ENCODE measurements around the gene SLC6A11.

Gene SLC6A11

DNA sequence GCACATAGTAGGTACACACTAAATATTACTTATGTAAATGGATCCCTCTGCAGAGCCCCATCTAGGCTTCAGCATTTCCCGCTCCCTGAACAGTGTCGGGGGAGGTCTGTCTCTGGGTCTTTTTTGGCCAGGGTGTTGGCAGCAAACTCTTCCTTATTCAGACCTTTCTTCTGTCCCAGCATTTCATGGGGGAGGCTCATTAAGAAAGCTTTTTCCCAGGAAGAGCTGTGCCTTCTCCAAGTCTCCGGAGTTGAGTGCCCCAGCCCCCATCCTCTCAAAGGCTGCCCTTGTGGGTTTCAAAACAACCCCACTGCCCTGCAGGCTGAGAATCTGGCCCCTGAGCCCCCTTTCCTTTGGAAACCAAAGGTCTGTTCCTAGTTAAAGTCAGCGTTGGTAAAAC lies 25.1 kb downstream of the SLC6A11 start:
- no peak for DNase-seq (ENCODE audit: low read depth)

DNA sequence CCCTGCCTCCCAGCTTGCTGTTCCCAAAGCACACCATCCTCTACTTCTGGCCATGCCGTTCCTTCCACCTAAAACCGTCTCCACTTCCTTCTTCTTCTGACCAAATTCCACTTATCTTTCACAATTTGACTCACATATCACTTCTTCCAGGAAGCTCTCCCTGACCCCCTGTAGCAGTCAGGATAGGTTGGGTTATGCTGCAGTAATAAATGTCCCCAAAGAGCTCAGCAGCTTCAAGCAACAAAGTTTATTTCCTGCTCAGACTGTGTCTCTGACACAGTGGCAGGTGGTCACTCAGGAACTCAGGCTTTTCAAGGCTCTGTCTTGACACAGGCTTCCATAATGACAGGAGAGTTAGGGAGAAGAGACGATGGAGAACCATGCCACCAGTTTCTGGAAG lies 27.4 kb downstream of the SLC6A11 start:
- no peak for DNase-seq (ENCODE audit: low read depth)

DNA sequence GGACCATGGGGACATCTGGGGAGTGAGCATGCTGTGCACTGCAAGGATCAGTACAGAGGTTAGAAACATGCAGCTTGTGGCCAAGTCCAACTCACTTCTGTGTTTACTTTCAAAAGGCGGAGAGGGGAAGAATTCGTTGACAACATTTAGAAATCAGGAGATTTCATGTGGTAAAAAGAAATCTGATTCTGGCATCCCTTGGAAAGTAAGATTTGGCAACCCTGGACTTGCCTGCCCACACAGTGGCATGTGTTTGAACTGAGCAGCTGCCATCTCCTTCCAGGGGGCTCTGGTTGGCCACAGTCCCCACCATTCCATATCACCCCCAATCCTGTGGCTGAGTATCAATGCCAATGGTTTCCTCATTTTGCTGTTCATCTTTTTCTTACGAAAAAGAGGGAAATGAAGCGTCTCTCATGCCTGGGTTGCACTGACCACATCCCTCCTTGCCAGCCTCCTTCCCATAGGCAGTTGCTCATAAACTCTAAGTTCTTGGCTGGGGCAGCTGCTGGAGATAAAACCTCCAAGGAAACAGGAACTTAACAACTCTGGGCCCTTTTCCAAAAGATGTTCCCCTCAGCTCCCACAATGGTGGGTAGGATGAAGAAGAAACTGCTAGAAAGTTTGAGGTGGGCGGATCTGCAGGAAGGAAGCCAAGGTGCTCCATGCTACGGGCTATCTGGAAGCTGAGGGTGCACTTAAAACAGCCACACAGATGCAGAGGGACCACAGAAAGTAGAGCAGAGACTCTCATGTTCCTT lies 29.2 kb downstream of the SLC6A11 start:
- DNase-seq (ENCODE audit: low read depth): no peak

DNA sequence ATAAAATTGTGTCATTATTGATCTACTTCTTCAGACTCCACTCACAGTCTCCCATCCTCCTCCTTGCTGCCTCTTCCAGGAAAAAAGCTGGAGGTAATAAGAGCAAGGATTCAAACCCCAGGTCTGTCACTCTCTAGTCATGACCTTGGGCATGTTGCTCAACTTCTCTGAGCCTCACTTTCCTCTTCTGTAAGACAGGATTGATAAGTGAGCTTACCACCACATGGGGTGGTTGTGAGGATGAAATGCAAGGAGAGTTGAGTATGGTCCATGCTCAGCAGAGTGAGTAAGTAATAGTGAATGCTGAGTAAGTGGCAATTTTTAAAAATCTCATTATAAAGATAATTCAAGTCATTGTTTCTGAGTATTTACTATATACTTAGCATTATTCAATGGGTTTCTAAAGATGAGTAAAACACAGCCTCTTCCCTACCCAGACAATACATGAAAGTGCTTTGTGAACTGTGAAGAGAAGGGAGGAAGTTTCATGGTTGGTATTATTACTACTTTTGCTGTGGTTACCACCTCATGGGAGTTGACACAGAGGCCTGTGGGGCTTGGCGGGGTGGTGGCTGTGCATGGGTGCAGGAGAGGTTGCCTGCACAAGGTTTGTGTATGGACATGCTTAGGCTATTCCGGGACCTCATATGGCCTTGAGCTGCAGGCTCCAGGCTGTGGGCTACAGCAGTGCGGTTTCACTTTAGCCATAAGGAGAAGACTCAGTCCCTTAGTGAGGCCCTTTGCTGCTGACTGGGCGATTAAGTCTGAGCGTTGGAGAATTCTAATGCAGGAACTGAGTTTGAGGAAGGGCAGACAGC lies 30.0 kb downstream of the SLC6A11 start:
- DNase-seq (ENCODE audit: low read depth): no peak

DNA sequence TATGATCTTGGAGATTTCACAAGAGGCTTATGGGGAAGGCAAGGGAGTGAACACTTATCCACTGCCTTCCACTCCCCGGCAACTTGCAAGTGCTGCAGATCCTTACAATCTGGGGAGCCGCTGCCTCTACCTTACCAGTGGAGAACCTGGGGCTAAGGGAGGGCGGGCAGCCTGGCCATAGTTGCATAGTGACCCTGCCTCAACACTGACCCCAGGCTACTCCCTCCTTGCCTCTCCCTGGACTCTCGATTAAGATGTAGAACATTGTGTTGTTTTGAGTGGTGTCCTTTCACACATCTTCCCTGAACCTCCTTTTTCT lies 30.6 kb downstream of the SLC6A11 start:
- DNase-seq (ENCODE audit: low read depth): no peak

DNA sequence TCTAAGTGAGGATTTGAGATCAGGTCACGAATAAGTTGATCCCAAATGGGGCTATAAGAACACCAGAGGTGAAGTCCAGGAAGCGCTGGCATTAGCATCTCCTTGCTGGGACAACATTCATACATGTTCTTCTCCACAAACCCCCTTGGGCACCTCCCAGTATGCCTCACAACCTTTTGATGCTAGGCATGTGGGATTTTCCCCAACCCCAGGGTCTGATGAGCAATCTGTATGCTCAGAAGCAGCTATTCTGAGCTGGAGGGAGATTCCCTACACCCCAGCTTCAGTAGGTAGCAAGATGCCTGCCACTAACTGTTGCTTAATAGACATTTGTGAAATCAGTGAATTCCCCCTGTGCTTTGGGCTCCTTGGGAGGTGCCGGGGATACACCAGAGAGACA lies 32.2 kb downstream of the SLC6A11 start:
- DNase-seq (ENCODE audit: low read depth): no peak

DNA sequence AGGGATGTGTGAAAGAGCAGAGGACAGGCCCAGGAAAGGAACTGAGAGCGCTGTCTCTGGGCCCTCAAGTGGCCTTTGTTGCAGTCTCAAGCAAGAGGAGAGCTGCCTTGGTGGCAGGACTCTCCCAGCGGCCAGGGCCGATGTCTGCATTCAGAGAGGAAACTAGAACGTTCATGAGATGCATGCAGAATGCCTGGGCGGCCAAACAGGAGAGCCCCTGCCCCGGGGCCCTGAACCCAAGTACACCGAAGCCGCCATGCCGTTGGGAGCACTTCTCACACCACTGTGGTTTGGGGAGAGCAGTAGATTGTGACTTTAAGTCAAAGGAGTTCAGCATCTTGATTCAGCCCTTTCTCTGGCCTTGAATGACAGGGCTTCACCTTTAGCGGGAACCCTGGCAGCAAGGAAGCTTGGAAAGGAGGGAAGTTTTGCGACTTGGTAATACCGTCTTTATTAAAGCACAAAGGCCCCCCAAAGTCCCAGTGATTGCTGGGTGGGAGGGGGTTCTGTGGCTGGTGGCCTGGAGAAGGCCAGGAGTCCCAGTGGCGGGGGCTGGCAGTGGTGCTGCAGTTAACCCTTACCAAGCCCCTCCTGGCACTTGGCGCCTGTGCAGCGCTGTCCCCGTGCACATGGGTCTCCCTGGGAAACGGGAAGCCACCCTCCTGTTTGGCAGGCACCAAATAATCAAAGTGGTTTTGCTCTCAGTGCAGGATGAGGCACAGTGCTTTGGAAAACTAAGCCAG lies 36.2 kb downstream of the SLC6A11 start:
- no peak for DNase-seq (ENCODE audit: low read depth)

DNA sequence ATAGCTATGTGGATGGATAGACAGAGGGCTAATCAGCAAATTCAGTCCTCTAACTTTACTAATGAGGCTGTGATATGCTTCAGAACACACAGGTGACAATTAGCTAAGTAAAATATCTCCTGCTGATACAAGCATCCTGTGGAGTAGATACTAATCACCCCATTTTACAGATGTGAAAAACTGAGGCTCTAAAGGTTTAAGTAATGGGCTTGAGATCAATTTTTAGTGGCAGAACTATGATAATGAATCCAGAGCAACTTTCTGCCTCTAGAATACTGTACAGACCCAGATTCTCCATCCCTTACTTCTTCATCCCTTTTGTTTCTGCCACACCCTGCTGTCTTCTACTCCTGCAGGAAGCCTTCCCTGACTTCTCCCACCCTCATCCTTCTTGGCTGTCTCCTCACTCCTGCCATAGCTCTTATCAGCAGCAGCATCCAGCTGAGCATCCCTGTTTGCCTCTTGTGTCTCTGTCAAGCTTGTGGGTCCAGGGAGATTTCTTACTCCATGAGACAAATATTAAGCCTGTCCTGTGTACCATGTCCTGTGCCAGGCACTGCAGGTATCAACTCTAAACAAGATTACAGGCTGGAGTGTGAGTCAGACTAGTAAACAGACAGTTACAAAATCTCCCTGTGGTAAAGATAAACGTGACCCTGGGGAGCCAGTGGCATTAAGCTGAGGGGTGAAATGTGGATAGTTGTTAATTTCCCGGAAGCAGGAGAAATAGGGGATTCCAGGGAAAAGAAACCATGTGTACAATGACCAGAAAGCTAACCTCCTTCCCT lies 39.2 kb downstream of the SLC6A11 start:
- no peak for DNase-seq (ENCODE audit: low read depth)

DNA sequence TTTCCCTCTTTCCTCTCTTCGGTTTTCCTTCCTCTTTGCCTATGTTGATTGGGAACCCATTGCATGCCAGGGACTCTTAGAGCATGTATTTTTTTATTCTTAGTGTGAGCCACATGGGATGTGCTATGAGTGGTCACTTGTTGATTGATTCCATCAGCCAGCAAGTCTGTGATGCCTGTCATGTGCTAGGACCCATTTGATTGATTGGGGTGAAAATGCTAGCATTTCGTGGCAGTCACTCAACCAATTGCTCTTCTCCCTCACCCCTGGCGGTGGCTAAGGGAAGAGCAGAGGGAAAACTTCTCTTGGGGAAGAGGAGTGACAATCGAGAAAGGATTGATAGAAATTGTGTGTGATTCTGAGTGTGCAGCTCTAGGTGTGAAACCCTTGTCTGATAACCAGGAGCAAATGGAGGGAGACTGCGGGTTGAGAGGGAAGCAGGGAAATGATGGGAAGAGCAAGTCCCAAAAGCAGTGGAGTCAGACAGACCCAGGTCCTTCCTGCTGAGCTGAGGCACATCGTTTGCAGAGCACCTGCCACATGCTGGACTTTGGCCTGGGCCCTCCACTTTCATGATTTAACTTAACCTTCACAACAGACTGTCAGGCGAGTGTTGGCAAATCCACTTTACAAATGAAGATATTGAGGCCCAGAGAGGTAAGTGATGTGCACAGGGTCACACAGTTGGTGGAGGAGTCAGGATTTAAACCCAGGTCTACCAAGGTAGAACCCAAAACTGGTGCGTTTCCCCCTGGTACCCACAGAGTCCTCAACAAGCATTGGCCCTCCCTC lies 40.0 kb downstream of the SLC6A11 start:
- no peak for DNase-seq (ENCODE audit: low read depth)

DNA sequence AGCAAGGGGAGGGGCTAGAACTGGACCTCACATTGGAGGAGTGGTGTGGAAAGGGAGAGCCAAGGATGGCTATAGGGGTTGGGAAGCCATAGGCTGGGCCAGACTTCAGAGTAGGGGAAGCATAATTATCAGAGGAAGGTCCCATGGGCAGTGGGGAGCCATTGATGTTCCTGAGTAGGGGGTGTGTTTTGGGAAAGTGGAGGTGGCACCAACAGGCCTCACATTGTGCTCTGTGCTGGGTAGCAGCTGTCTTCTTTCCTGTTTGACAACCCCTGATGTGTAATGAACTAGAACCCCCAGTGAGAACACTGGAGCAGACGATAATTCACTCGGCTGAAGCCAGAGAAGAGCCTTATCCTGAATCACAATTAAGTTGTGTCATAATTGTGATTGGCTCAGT lies 41.2 kb downstream of the SLC6A11 start:
- DNase-seq (ENCODE audit: low read depth): no peak

DNA sequence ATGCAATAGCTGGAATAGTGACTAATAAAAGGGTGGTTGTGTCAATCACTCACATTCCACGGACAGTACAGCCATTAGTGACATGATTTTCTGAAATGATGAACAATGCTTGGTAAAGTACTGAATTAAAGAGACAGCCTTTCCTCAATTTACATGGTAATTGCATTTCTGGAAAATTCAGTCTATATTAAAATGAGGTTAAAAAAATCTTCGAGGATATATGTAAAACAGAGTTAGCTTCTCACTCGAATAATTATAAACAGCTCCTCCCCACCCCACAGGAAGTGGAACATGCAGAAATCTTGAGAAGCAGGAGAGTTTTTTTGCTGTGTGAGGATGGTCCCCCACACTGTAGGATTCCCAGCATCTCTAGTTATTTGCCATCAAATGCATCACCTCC lies 42.1 kb downstream of the SLC6A11 start:
- DNase-seq (ENCODE audit: low read depth): no peak

DNA sequence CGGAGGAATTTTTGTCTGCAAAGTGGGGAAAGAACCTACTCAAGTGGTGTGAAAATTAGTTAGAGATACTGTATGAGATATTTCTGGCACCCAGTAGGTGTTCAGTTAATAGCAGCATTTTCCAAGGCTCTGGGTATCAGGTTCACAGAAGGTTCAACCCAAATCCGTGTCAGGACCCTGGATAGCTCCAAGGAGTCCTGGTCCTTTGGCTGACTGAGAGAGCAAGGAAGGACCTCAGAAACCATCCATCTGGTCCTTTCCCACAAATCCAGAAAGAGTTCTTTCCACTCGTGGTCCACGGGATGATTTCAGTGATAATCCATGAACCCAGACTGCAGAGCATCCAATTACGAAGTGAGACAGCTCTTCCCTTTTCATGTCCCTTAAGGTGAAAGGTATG lies 51.4 kb downstream of the SLC6A11 start:
- DNase-seq (ENCODE audit: low read depth): no peak

DNA sequence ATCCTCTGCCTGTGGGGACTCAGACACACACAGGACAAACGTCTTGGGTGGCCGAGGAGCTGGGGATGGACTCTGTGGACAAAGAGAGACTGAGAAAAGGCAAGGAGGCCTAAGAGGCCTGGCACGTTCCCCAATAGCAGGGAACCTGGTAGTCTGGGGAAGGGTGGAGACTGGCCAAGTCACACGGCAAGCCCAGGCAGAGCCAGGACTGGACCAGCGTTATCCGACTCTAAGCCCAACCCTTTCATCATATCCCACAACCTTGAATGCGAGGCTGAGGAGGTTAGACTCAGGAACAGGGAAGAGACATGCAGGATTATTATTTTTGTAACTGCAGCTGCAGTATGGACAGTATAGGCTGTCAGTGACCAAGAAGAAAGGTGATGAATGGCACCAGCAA lies 53.4 kb downstream of the SLC6A11 start:
- no peak for DNase-seq (ENCODE audit: low read depth)

DNA sequence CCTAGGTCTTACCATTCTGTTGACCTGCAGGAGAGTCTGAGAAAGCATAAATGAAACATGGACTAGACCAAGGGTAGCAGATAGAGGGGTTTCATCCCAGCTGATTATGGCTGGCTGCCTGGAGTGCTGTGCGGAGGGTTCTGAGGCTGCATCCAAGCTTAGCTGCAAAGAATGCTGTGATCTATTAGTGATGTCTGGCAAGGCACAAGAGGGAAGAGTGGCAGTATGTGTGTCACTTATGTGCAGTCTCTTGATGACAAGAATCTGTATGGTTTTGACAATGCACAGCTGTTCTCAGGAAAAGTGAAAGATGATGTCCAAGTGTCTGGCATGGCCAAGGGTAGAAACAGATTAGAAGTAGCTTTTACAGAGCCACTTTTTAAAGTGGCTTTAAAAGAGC lies 54.3 kb downstream of the SLC6A11 start:
- no peak for DNase-seq (ENCODE audit: low read depth)

DNA sequence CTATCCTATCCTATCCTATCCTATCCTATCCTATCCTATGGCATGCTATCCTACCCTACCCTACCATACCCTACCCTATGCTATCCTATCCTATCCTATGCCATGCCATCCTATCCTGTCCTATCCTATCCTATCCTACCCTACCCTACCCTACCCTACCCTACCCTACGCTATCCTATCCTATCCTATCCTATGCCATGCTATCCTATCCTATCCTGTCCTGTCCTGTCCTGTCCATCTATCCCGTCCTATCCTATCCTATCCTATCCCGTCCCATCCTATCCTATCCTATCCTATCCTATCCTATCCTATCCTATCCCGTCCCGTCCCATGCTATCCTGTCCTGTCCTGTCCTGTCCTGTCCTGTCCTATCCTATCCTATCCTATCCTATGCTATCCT lies 57.4 kb downstream of the SLC6A11 start:
- no peak for DNase-seq (ENCODE audit: low read depth)

DNA sequence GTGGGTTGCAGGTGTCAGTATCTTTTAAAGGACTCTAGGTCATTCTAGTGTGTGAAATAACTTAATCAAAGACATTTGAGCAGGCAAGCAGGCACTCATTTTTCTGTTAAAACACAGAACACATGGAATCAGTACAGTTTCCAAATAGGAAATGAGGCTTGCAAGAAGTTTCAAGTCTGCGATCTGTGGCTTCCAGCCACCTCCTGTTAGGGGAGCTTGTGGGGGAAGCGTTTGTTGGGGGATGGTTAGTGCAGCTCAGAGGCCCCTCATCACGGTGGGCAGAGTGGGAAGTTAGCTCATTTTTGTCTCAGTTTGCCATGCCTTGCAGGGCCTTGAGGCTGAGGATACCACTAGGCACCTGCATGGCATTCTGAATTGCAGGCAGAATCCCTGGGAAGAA lies 59.9 kb downstream of the SLC6A11 start:
- DNase-seq (ENCODE audit: low read depth): no peak

DNA sequence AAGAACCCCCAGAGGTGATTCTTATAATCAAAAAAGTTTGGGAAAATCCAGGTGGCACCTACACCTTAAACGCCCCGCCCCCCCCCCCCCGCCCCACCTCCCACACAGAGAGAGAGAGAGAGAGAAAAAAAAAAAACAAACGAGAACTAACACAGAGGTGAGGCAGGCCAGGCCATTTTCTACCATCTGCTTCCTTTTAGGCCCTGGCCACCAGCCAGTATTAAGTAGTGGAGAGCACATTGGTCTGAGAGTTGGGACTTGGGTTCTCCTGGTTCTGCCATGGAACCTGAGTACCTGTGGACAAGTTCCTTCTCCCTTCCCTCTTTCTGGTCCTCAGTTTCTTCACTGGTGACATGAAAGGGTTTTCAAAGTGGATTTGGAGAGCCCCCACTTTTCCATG lies 60.6 kb downstream of the SLC6A11 start:
- no peak for DNase-seq (ENCODE audit: low read depth)

DNA sequence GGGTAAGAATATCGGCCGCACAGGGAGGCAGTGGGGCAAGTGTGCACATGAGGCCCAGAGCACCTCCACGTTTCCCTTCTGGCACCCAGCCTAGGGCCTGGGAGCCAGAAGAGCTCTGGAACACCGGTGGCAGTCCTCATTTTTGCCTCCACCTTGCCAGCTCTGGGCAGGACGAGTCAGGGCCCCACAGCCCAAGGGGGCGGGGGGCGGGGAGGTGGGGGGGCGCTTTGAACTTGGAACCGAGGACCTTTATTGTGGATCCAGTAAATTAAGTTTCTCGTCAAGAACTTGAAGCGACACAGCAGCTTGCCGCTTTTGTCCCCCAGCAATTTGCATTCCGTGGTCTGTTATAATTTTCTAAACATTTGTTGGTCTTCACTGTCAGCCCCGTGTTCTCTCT lies 66.8 kb downstream of the SLC6A11 start:
- DNase-seq (ENCODE audit: low read depth): no peak

DNA sequence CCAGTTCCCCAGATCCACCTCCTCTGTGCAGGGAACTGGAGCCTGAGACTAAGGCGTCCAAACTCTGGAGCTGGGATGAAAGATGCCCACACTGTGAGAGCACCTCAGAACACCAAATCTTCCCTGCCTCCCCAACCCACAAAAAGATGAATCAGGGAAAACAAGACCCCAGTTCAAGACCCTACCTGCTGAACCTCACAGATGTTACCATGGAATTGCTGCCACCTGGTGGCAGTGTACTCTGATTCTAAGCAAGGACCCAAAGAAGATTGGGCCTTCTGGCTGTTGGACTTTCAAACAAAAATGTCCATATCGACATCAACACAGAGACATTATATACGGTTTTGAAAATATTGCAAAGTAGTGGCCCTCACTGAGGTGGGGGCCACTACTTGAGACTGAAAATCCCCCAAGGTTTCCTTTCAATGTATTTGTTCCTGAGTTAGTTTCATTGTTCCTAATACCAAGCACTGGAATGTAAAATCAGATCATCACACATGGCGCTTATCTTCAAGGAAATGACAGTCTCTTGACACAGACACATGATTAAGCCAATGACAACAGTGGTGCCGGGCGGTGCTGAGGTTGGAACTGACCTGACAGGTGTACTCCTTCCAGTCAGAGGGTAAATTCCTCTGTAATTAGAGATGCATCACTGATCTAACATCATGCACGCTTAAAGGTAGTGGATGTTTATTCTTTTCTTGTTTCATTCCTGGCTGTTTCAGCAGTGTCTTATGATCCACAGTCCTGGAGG lies 67.6 kb downstream of the SLC6A11 start:
- no peak for DNase-seq (ENCODE audit: low read depth)

DNA sequence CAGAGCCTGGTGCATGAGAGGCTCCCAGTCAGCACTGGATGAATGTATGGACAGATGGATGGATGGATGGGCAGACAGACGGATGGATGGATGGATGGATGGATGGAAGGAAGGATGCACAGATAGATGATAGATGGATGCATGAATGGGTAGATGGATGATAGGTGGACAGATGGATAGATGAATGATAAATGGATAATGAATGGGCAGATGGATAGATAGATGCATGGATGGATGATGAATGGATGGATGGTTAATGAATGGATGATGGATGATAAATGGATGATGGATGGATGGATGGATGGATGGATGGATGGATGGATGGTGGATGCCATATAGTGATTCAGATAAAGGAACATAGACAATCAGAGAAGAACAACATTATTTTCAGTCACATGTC lies 71.0 kb downstream of the SLC6A11 start:
- no peak for DNase-seq (ENCODE audit: low read depth)

All from stimulated activated CD8-positive, alpha-beta memory T cell treated with anti-CD3 and anti-CD28 coated beads, Interleukin-15, amount 100 ng/mL, for 24 hours (primary cell).